NB4 (cell line): Measurements from ENCODE around the gene MSH6.

Experiments used
- DNase-seq: peaks from one replicate; pipeline ENCODE4 v3.0.0; 2010; ENCODE audit warnings: low read depth
- H3K4me3 ChIP-seq: one replicate; pipeline ENCODE4 v1.5.1; 2011; ENCODE audit warnings: mild to moderate bottlenecking, low read depth, low read length, moderate library complexity
- MYC ChIP-seq: IDR thresholded peaks from 2 replicates; pipeline ENCODE4 v1.6.1; 2011; ENCODE audit warnings: low read depth, low read length
- POLR2A ChIP-seq: IDR thresholded peaks from 2 replicates; pipeline ENCODE4 v1.6.1; 2011; ENCODE audit warnings: mild to moderate bottlenecking; ENCODE audit not compliant: insufficient read length; ENCODE audit errors: extremely low read depth
- TF ChIP-seq, protein P1 (sequence below): IDR thresholded peaks from 2 replicates; pipeline ENCODE4 v1.6.1; 2011; ENCODE audit warnings: low read depth, low read length
- TF ChIP-seq, protein P2 (sequence below): IDR thresholded peaks from one replicate; pipeline ENCODE4 v1.5.1; 2012; ENCODE audit warnings: low read depth, low read length

MSH6 gene

DNA sequence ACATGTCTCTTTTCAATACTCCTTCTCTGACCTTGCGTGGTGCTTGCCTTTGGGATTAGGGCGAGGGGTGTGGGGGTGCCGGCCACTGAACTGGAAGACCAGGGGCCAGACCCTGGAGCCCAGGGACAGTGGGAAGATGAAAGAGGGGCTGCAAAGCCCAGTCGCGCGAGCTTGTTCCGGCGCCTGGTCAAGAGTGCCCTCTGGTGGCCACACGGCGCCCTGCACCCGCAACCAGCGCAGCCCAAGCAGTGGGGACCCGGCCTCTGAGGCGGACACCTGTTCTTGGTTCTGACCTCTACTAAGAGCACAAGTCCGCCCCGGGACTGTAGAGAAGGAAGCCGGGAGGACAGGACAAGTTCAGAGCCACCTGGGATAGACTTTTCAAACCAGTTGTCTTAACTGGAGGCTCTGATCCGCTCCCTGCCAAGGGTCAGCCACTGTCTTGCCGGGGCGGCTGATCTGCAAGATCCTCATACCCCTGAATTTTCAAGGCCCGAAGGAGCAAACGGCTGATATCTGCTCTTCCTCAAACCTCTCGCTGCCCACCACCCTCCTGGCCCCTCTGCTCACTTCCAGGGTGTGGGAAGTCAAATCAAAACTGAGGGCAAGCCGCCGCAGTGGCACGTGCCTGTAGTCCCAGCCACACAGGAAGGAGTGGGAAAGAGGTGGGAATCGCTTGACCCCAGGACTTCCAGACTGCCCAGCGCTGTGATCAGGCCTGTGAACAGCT lies 14.9 kb upstream of the MSH6 start:
- peak; percentile 69 for DNase-seq
- no peak for TF ChIP-seq POLR2A
- TF ChIP-seq, protein P1, sequence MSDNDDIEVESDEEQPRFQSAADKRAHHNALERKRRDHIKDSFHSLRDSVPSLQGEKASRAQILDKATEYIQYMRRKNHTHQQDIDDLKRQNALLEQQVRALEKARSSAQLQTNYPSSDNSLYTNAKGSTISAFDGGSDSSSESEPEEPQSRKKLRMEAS, result 0 out of 2 replicates have a peak, but pooled peaks have one; percentile 12
- TF ChIP-seq, protein P2, sequence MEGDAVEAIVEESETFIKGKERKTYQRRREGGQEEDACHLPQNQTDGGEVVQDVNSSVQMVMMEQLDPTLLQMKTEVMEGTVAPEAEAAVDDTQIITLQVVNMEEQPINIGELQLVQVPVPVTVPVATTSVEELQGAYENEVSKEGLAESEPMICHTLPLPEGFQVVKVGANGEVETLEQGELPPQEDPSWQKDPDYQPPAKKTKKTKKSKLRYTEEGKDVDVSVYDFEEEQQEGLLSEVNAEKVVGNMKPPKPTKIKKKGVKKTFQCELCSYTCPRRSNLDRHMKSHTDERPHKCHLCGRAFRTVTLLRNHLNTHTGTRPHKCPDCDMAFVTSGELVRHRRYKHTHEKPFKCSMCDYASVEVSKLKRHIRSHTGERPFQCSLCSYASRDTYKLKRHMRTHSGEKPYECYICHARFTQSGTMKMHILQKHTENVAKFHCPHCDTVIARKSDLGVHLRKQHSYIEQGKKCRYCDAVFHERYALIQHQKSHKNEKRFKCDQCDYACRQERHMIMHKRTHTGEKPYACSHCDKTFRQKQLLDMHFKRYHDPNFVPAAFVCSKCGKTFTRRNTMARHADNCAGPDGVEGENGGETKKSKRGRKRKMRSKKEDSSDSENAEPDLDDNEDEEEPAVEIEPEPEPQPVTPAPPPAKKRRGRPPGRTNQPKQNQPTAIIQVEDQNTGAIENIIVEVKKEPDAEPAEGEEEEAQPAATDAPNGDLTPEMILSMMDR, result peak; percentile 97
- TF ChIP-seq MYC, result no peak
- H3K4me3 ChIP-seq, result no peak overlapping the region

DNA sequence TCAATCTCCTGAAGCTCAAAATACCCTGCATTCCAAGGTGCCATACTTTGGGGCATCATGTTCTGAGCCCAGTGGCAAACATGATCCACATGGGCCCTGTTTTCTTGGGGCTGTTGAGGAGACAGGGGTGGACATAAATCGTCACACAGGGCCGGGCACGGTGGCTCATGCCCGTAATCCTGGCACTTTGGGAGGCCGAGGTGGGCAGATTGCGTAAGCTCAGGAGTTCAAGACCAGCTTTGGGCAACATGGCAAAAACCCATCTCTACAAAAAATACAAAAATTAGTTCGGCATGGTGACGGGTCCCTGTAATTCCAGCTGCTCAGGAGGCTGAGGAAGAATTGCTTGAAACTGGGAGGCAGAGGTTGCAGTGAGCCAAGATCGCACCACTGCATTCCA lies 13.6 kb upstream of the MSH6 start:
- DNase-seq, result no peak
- no peak for TF ChIP-seq POLR2A
- H3K4me3 ChIP-seq, result no peak overlapping the region

DNA sequence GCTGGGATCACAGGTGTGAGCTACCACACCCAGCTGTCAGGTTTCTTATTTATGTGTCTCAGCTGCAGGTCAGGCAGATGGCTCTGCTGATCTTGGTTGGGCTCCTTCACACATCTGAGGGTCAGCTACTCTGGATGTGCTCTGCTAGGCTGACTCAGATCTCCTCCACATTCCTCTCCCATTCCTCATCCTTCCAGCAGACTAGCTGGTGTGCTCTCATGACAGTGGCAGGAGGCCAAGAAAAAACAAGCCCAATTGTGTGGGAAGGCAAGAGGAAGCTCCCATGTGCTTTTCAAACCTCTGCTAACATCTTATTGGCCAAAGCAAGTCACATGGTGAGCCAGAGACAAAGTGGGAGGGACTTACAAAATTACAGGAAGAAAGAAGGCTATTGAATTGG lies 11.7 kb upstream of the MSH6 start:
- TF ChIP-seq MYC (no peak), POLR2A (no peak)
- TF ChIP-seq, protein P1, result peak; percentile 68
- TF ChIP-seq, protein P2, result no peak
- no peak overlapping the region for H3K4me3 ChIP-seq
- peak; percentile 53 for DNase-seq

DNA sequence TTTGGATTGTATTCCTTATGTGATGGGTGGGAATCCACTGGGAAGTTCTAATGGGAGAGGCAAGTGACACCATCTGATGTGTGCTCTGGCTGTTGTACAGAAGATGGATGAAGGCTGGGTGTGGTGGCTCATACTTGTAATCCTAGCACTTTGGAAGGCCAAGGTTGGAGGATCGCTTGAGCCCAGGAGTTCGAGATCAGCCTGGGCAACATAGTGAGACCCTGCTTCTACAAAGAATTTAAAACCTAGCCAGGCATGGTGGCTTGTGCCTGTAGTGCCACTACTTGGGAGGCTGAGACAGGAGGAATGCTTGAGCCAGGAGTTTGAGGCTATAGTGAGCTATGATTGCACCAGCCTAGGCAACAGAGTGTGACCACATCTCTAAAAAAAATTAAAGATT lies 10.6 kb upstream of the MSH6 start:
- H3K4me3 ChIP-seq, result no peak overlapping the region
- DNase-seq, result no peak
- TF ChIP-seq, protein P2, result no peak
- TF ChIP-seq, protein P1, result no peak
- TF ChIP-seq MYC (no peak), POLR2A (no peak)

DNA sequence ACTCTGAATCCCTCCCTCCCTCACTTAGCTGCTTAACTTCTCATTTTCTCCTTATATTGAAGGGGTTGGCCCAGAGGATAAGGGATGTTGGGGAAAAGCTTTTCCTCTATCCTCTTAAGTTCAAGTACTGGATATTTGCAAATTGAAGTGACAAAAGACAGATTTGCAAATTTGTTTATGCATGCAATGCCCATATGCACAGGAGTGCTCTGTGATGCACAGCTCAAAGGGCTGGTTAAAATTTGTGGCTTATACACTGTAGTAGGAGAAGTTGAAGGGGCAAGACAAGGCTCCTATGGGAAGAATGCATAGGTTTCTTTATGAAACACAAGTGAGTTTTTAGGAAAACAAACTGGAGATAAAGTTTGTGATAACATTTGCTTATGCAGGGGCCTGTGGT lies 8.4 kb upstream of the MSH6 start:
- no peak for DNase-seq
- H3K4me3 ChIP-seq, result no peak overlapping the region
- TF ChIP-seq, protein P2, result no peak
- TF ChIP-seq MYC (no peak), POLR2A (no peak)

DNA sequence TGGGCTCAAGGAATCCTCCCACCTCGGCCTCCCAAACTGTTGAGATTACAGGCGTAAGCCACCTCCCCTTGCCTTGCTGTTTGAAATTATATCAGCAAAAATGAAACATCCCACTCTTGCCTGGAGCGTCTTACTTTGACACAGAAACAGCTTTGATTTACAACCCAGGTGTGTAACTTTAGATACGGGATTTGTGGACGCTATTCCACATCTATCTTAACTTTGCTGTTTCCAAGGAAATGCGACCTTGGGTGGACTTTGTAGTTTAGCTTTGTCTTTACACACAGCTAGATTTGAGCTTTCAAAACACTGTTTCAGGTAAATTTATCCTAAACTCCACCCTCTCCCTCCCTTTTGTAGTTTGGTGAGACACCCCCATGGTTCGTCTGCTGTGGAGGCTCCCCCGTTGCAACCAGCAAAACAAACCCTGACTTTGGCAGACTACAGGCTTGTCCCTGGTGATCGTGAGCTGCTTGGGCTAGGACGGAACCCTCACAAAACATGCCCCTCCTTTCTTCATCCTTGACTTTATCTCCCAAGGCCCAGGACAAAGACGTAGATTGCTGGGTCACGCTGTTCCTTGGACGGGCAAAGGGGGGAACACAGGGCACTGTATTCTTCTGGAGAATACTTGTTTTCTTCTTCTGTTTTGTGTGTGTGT lies 5.5 kb upstream of the MSH6 start:
- no peak for DNase-seq
- TF ChIP-seq MYC, result no peak
- no peak for TF ChIP-seq POLR2A
- TF ChIP-seq, protein P2, result no peak
- TF ChIP-seq, protein P1, result no peak
- H3K4me3 ChIP-seq, result no peak overlapping the region
